ENCODE results near the gene INPP5B. TPM values are rescaled to one million over a fixed set of nuclear protein-coding genes. Genes with fewer than 3 reads are reported as not detected.

INPP5B gene
- total RNA-seq, 1 donor from 2014 or later: 19.3 TPM

DNA sequence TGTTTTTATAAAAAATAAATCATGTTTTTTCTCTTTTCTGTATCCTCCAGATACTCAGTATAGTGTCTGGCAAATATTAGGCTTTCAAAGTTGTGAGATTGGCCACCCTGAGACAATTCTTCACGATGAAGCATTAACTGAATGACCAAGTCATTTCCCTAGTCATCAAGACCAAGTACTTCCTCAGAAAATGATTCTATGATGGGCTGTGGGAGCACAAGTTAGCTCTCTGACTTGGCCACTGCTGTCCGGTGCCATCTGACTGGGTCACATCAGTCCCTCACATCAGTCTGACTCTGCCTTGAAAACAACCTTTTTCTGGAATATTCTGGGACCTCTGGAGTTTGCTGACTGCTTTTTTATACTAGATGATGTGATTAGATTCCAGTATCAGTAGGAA, 125.4 kb downstream of the INPP5B start:
- Mint-ChIP-seq H3K36me3 (peaks cover 11% of the 10 kb centered on the region), H3K9me3 (no peaks in the 10 kb centered on the region), H3K4me3 (no peak overlapping the region), H3K27me3 (no peaks in the 10 kb centered on the region), H3K4me1 (ENCODE audit: unreplicated experiment) (no peaks in the 10 kb centered on the region), H3K27ac (no peak overlapping the region)
- no peak for DNase-seq (ENCODE audit: extremely low spot score, unreplicated experiment)
- TF ChIP-seq CTCF (conservative IDR thresholded peaks at IDR 0.05): no peak

DNA sequence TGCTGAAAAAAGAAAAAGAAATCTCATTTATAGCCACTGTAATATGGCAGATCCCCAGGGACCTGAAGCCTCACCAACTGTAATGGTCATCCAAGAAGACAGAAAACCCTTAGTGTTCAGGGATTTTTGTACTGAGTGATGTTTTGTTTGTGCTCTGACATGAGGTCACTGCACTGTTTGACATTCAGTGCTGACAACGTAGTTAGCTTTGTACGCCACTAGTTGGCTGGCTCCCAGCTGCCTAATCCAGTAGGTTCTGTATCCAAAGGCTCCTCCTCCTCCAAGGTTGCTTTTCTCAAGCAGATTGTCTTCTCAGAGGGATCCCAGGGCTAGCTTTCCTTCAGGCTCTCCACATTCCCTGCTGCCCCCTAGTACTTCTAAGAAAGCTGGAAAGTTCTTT, 129.4 kb downstream of the INPP5B start:
- Mint-ChIP-seq H3K9me3 (no peaks in the 10 kb centered on the region), H3K27ac (peak overlapping the region; percentile 13), H3K4me1 (ENCODE audit: unreplicated experiment) (no peaks in the 10 kb centered on the region), H3K27me3 (no peaks in the 10 kb centered on the region), H3K36me3 (peaks cover 15% of the 10 kb centered on the region), H3K4me3 (no peak overlapping the region)
- TF ChIP-seq CTCF (conservative IDR thresholded peaks at IDR 0.05): no peak
- no peak for DNase-seq (ENCODE audit: extremely low spot score, unreplicated experiment)

- Mint-ChIP-seq H3K27ac (no peak overlapping the region), H3K4me3 (no peak overlapping the region), H3K4me1 (ENCODE audit: unreplicated experiment) (peaks cover 6% of the 10 kb centered on the region), H3K9me3 (no peaks in the 10 kb centered on the region), H3K36me3 (peaks cover 4% of the 10 kb centered on the region), H3K27me3 (no peaks in the 10 kb centered on the region)
- DNase-seq (ENCODE audit: extremely low spot score, unreplicated experiment): no peak
- no peak for TF ChIP-seq CTCF (conservative IDR thresholded peaks at IDR 0.05)
Measured at GRCh38 chr1:37814252-37814651, 132.6 kb downstream of the INPP5B start.

GRCh38 chr1:37813529-37814145, 133.2 kb downstream of the INPP5B start:
- TF ChIP-seq CTCF (conservative IDR thresholded peaks at IDR 0.05): no peak
- no peaks in the 10 kb centered on the region for H3K9me3 Mint-ChIP-seq
- peaks cover 4% of the 10 kb centered on the region for H3K36me3 Mint-ChIP-seq
- DNase-seq (ENCODE audit: extremely low spot score, unreplicated experiment): no peak
- no peaks in the 10 kb centered on the region for H3K27me3 Mint-ChIP-seq
- no peak overlapping the region for H3K4me3 Mint-ChIP-seq
- peaks cover 11% of the 10 kb centered on the region for H3K4me1 Mint-ChIP-seq (ENCODE audit: unreplicated experiment)
- no peak overlapping the region for H3K27ac Mint-ChIP-seq

DNA sequence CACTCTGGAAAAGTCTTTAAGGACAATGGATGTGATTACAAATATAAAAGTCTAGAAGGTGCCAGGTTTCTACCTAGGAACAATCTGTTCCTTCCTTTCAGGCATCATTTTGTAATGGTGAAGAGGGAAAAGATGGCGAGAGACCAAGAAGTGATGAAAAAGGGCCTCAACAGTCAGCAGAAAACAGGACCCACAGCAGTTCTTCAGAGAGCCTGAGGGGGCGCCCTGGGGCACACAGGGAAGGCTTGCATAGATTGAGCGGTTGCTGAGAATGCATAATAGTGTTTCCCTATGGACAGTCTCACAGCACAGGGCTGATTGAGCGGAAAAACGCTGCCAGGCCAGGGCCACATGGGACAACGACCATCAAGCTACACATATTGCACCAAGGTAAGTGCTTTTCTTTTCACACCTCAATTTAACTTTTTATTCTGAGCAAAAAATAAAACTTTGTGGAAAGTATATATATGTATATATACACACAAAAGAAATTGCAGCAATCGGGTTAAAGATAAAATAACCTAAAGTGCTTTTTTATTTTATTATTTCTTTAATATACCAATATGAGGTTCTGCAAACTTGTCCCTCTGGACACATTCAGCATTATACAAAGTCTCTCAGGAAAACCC, 135.7 kb downstream of the INPP5B start:
- Mint-ChIP-seq H3K36me3 (peaks cover 4% of the 10 kb centered on the region), H3K4me1 (ENCODE audit: unreplicated experiment) (peaks cover 15% of the 10 kb centered on the region), H3K4me3 (peak overlapping the region; percentile 63), H3K27me3 (no peaks in the 10 kb centered on the region), H3K27ac (peak overlapping the region; percentile 64), H3K9me3 (no peaks in the 10 kb centered on the region)
- DNase-seq (ENCODE audit: extremely low spot score, unreplicated experiment): peak; percentile 79
- peak; percentile 88 for TF ChIP-seq CTCF (conservative IDR thresholded peaks at IDR 0.05)

Other genes with a start within 250 kb of the INPP5B start
- gene EPHA10, start 181.9 kb downstream of the INPP5B start, total RNA-seq (ENCODE audit: low replicate concordance): 0.97 and 1.0 TPM in 2 replicates
- gene MANEAL, start 153.2 kb downstream of the INPP5B start, total RNA-seq (ENCODE audit: low replicate concordance): 11.6 and 21.1 TPM in 2 replicates
- gene C1orf122, start 139.3 kb downstream of the INPP5B start, total RNA-seq (ENCODE audit: low replicate concordance): 38.9 and 49.6 TPM in 2 replicates
- 12.7 and 19.2 TPM in 2 replicates for gene YRDC, start 138.8 kb downstream of the INPP5B start, total RNA-seq (ENCODE audit: low replicate concordance)
- gene MTF1, start 87.5 kb downstream of the INPP5B start, total RNA-seq (ENCODE audit: low replicate concordance): 20.5 and 20.7 TPM in 2 replicates
- gene SF3A3, start 43.0 kb upstream of the INPP5B start, total RNA-seq (ENCODE audit: low replicate concordance): 56.1 and 86.5 TPM in 2 replicates
- gene FHL3, start 58.5 kb upstream of the INPP5B start, total RNA-seq (ENCODE audit: low replicate concordance): 7.0 and 25.1 TPM in 2 replicates
- gene UTP11, start 65.7 kb upstream of the INPP5B start, total RNA-seq (ENCODE audit: low replicate concordance): 22.7 and 33.1 TPM in 2 replicates
- 0.69 and 2.8 TPM in 2 replicates for gene POU3F1, start 99.7 kb upstream of the INPP5B start, total RNA-seq (ENCODE audit: low replicate concordance)